ENCODE measurements around the gene GPSM3. TPM values are rescaled to one million over a fixed set of nuclear protein-coding genes. Genes with fewer than 3 reads are reported as not detected.
"Not testable (repeated sequence)": the region's sequence is repeated elsewhere in the genome, so short reads cannot be mapped to it uniquely, and the experiment has no call there.

The GPSM3 gene
- total RNA-seq, 2 experiments from 2014 or later: 68.4 to 71.3 TPM

DNA sequence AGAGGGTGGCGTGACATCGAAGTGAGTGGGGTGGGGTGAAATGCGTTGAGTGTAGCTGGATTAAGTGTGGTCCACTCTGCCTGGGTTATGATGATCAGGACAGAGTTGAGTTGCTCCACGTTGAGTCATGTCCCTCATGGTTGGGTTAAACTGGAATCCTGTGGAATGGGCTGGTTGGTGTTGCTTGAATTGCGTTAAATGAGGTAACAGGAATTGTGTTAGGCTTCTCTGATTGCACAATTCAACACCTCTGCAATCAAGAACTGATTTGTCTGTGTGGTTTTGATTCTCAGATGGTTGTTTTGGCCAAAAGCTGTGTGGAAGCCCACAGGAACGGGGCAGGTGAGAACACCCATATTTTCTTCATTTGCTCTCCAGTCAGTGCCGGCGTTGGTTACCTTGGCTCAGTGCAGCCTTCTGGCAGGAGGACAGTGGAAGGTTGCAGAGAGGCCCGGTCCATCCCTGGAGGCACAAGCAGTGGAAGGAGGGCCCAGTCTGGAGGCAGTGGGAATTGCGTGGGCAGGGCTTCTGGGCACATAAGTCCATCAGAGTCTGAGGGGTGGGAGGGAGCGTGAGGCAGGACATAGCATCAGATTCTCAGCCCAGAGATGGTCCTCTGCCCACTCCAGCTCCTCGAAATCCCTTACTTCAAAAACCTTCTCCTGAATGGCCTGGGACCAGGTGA, 19.8 kb upstream of the GPSM3 start:
- Mint-ChIP-seq H3K27ac (no peak overlapping the region), H3K9me3 (no peaks in the 10 kb centered on the region), H3K27me3 (no peaks in the 10 kb centered on the region), H3K4me1 (no peaks in the 10 kb centered on the region), H3K36me3 (no peaks in the 10 kb centered on the region), H3K4me3 (no peak overlapping the region)
- no peak for DNase-seq

DNA sequence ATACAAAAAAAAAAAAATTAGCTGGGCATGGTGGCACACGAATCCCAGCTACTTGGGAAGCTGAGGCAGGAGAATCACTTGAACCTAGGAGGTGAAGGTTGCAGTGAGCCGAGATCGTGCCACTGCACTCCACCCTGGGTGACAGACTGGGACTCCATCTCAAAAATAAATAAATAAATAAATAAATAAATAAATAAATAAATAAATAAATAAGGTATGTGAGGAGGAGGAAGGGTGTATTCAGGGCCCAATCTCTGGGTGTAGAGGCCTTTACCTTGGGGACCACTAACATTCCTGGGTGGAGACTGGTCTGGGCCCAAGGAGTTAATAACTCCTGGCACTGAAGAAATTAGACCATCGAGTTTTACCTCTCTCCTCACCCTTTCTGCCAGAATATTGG, 19.0 kb upstream of the GPSM3 start:
- H3K9me3 Mint-ChIP-seq, H3K36me3 Mint-ChIP-seq, H3K4me3 Mint-ChIP-seq, H3K27me3 Mint-ChIP-seq, H3K27ac Mint-ChIP-seq, DNase-seq, H3K4me1 Mint-ChIP-seq: not testable (repeated sequence)

GRCh38 chr6:32210191-32210601, 17.8 kb upstream of the GPSM3 start:
- Mint-ChIP-seq H3K27ac (no peak overlapping the region), H3K9me3 (no peaks in the 10 kb centered on the region), H3K4me3 (no peak overlapping the region), H3K4me1 (no peaks in the 10 kb centered on the region), H3K27me3 (no peaks in the 10 kb centered on the region), H3K36me3 (no peaks in the 10 kb centered on the region)
- no peak for DNase-seq

DNA sequence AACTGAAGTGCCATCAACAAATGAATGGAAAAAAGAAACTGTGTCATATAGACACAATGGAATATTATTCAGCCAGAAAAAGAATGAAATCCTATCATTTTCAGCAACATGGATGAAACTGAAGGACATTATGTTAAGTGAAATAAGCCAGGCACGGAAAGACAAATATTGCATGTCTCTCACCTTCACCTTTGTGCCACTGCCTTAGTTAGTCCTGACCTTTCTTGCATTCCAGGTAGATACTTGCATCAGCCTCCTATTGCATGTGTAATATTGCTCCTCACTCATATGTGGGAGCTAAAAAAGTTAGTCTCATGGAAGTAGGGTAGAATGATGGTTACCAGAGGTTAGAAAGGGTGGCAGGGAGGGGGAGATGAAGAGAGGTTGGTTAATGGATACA, 16.6 kb upstream of the GPSM3 start:
- Mint-ChIP-seq H3K27ac (no peak overlapping the region), H3K36me3 (no peaks in the 10 kb centered on the region), H3K27me3 (no peaks in the 10 kb centered on the region), H3K4me1 (no peaks in the 10 kb centered on the region), H3K9me3 (no peaks in the 10 kb centered on the region), H3K4me3 (no peak overlapping the region)
- DNase-seq: no peak

DNA sequence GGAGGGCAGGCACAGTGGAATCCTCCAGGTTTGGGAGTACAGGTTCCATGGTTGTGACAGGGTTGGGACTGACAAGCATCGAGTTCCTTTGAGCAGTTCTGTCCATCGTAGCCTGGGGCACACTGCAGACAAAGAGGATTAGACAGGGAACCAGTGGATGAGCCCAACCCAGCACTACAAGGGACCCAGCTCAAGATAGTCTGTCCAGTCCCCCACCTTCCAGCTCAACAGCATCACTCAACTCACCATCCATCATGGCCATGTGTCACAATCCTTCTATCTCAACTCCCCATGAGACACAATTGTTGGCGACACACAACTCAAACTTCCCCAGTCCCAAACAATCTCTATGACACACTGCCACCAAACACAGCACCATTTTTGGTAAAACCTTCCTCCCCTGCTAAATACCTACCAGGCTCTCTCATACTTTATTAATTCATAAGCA, 11.8 kb upstream of the GPSM3 start:
- H3K27me3 Mint-ChIP-seq: no peaks in the 10 kb centered on the region
- no peak for DNase-seq
- no peaks in the 10 kb centered on the region for H3K36me3 Mint-ChIP-seq
- H3K27ac Mint-ChIP-seq: no peak overlapping the region
- H3K9me3 Mint-ChIP-seq: no peaks in the 10 kb centered on the region
- no peaks in the 10 kb centered on the region for H3K4me1 Mint-ChIP-seq
- H3K4me3 Mint-ChIP-seq: no peak overlapping the region

- no peaks in the 10 kb centered on the region for H3K9me3 Mint-ChIP-seq
- H3K4me1 Mint-ChIP-seq: no peaks in the 10 kb centered on the region
- DNase-seq: no peak
- no peaks in the 10 kb centered on the region for H3K27me3 Mint-ChIP-seq
- no peak overlapping the region for H3K4me3 Mint-ChIP-seq
- H3K27ac Mint-ChIP-seq: no peak overlapping the region
- H3K36me3 Mint-ChIP-seq: no peaks in the 10 kb centered on the region
Measured at GRCh38 chr6:32203426-32204267, 11.2 kb upstream of the GPSM3 start.

GRCh38 chr6:32202186-32202585, 9.7 kb upstream of the GPSM3 start:
- H3K36me3 Mint-ChIP-seq: no peaks in the 10 kb centered on the region
- DNase-seq: no peak

DNA sequence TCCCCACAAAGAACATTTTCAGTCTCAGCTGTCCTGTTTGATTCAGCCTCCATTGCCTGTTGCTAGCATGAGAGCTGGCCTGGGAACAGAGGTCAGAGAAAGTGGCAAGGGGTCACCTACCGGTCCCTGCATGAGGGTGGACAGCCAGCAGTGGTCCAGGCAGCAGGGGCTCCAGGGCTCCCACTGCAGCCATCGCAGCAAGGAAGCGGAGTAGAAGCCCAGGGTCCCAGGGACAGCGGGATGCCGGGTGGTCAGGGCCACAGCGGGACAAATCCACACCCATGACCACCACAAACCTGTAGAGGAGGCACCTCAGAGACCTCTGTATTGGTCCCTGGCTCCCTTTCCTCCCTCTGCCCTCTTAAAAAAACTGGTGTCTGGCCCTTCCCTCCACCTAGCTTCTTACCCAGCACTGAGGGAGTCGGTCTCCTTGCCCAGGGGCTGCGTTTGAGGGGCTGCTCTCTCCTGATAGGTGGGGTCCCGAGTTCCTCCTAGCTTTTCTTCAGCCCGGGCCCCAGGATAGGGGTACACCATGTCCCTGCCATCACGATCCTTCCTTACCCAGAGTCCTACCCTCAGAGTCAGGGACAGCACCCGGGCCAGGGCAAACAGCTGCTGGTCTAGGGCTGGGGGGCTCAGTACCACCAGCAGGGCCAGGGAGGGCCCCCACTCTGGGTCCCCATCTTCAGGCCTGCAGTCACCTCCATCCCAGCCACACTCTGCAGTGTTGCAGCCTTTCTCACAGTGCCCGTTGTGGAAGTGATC, 8.4 kb upstream of the GPSM3 start:
- no peak overlapping the region for H3K4me3 Mint-ChIP-seq
- H3K36me3 Mint-ChIP-seq: no peaks in the 10 kb centered on the region
- H3K27me3 Mint-ChIP-seq: no peaks in the 10 kb centered on the region
- no peak overlapping the region for H3K27ac Mint-ChIP-seq
- peaks cover 5% of the 10 kb centered on the region for H3K4me1 Mint-ChIP-seq
- H3K9me3 Mint-ChIP-seq: no peaks in the 10 kb centered on the region
- no peak for DNase-seq

More at GRCh38 chr6:32202186-32202585, 9.7 kb upstream of the GPSM3 start:
- H3K4me1 Mint-ChIP-seq: no peaks in the 10 kb centered on the region
- no peak overlapping the region for H3K27ac Mint-ChIP-seq
- H3K9me3 Mint-ChIP-seq: no peaks in the 10 kb centered on the region
- no peaks in the 10 kb centered on the region for H3K27me3 Mint-ChIP-seq
- no peak overlapping the region for H3K4me3 Mint-ChIP-seq

DNA sequence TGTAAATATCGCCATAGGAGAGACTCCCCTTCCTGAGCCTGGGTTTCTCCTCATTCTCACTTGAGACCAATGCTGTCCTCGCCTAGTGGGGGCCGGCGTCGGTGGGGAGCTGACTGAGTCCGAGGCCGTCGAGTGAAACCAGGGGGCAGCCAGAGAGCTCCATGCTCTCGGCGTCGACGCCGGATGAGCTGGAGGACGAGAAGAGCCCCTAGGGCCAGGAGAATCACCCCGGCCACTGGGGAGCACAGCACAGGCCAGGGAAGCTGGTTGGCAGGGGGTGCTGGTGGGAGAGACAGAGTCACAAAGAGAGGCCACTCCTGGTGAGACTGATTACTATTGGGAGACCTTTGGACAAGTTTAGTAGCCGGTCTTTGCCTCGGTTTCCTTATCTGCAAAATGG, 6.4 kb upstream of the GPSM3 start:
- H3K4me1 Mint-ChIP-seq: peaks cover 18% of the 10 kb centered on the region
- H3K9me3 Mint-ChIP-seq: no peaks in the 10 kb centered on the region
- H3K27ac Mint-ChIP-seq: no peak overlapping the region
- peaks cover 2% of the 10 kb centered on the region for H3K36me3 Mint-ChIP-seq
- H3K27me3 Mint-ChIP-seq: no peaks in the 10 kb centered on the region
- no peak overlapping the region for H3K4me3 Mint-ChIP-seq
- DNase-seq: no peak

DNA sequence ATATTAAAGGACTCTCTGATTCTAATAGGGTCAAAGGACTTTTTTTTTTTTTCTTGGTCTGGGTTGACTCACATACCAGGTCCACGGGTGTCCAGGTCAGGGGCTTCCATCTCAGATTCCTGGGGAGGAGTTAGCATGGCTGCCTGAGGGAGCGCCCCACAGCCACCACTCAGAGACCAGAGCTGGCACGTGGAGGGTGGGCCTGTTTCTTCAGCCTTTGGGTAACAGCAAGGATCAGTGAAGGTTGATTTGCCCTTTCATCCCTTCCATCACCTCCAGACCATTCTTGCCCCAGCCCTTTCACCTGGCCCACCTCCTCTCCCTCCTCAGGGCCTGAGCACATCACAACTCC, 5.9 kb upstream of the GPSM3 start:
- no peak for DNase-seq
- no peak overlapping the region for H3K4me3 Mint-ChIP-seq
- no peaks in the 10 kb centered on the region for H3K9me3 Mint-ChIP-seq
- H3K27ac Mint-ChIP-seq: no peak overlapping the region
- H3K36me3 Mint-ChIP-seq: peaks cover 2% of the 10 kb centered on the region
- peaks cover 24% of the 10 kb centered on the region for H3K4me1 Mint-ChIP-seq
- no peaks in the 10 kb centered on the region for H3K27me3 Mint-ChIP-seq

DNA sequence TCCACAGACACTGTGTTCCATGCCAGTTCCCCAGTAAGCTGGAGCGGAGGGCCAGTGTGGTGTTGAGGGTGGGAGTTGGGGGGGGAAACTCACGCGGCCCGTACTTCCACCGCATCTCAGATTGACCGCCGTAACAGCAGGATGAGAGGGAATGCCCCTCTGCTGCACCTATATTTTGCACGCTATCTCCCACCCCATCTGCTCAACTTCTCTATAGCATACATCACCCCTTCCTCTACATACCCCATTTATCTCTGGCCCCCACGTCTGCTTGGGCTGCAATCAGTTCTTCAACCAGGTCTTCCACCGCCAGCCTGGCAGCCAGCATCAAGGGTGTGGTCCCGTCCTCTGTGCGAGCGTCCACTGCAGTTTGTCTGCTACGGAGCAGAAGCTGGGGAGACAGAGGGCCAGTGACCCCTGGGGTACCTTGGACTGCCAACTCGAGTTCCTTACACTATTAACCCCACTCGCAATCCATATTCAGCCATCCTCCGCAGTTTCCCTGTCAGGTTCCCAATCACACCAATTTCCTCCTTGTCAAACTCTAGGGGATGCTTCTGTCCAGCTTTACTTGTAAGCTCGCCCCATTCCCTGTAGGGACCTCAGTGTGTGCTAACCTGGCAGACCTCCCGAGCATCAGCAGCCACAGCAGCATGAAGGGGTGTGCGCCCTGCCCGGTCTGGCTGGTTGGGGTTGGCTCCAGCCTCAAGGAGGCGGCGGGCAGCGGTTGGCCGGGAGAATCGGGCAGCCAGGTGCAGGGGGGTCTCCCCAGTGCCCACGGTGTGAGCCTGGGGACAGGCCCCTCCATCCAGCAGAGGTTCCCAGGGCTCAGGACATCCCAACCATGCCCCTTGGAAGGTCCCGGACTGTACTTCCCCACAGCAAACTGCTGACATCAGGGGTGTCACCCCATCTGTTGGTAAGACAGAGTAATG, 4.5 kb upstream of the GPSM3 start:
- Mint-ChIP-seq H3K36me3 (peaks cover 3% of the 10 kb centered on the region), H3K27ac (peak overlapping the region; percentile 99), H3K4me3 (peak overlapping the region; percentile 96), H3K27me3 (no peaks in the 10 kb centered on the region), H3K4me1 (peaks cover 31% of the 10 kb centered on the region), H3K9me3 (no peaks in the 10 kb centered on the region)
- DNase-seq: no peak

GRCh38 chr6:32195902-32196681, 3.6 kb upstream of the GPSM3 start:
- Mint-ChIP-seq H3K27ac (peak overlapping the region; percentile 99), H3K4me1 (peaks cover 31% of the 10 kb centered on the region), H3K4me3 (peak overlapping the region; percentile 96), H3K27me3 (no peaks in the 10 kb centered on the region), H3K9me3 (no peaks in the 10 kb centered on the region), H3K36me3 (peaks cover 6% of the 10 kb centered on the region)
- DNase-seq: peak; percentile 78

- peaks cover 33% of the 10 kb centered on the region for H3K4me1 Mint-ChIP-seq
- H3K27ac Mint-ChIP-seq: peak overlapping the region; percentile 99
- DNase-seq: peak; percentile 100
- peak overlapping the region; percentile 96 for H3K4me3 Mint-ChIP-seq
- peaks cover 8% of the 10 kb centered on the region for H3K36me3 Mint-ChIP-seq
- H3K27me3 Mint-ChIP-seq: no peaks in the 10 kb centered on the region
- no peaks in the 10 kb centered on the region for H3K9me3 Mint-ChIP-seq
Measured at GRCh38 chr6:32195652-32195901, 3.1 kb upstream of the GPSM3 start.

All from activated naive CD8-positive, alpha-beta T cell treated with anti-CD3 and anti-CD28 coated beads for 36 hours (primary cell).